Measurements from ENCODE around the gene PTPRK. TPM values are rescaled to one million over a fixed set of nuclear protein-coding genes. Genes with fewer than 3 reads are reported as not detected.
A peak's percentile ranks its signal among the peaks of the same experiment; 100 is the strongest.

Gene PTPRK
- total and polyA plus RNA-seq, 2 of the 13 experiments (the other 11 are each of a cell fraction or from before 2014, with no cell fraction given): 43.6 to 98.3 TPM

- no peak for TF ChIP-seq ZNF629 (CRISPR knock-in tag; conservative IDR thresholded peaks at IDR 0.05)
- TF ChIP-seq CBX2 (IDR thresholded peaks at IDR 0.05; ENCODE audit: low read depth, low read length): no peak
- no peak for TF ChIP-seq CBX2 (CRISPR knock-in tag; IDR thresholded peaks at IDR 0.05; ENCODE audit: low read depth)
- no peak for TF ChIP-seq ZNF607 (CRISPR knock-in tag; IDR thresholded peaks at IDR 0.05; ENCODE audit: borderline replicate concordance)
- TF ChIP-seq STAG1 (CRISPR knock-in tag; IDR thresholded peaks at IDR 0.05): no peak
- TF ChIP-seq KDM3A (CRISPR knock-in tag; IDR thresholded peaks at IDR 0.05; ENCODE audit: low read depth): no peak
- TF ChIP-seq PHF21A (CRISPR knock-in tag; IDR thresholded peaks at IDR 0.05): no peak
- TF ChIP-seq XBP1 (CRISPR knock-in tag; IDR thresholded peaks at IDR 0.05): no peak
- TF ChIP-seq TCF12 (IDR thresholded peaks at IDR 0.05): no peak
- no peak for TF ChIP-seq TCF12 (CRISPR knock-in tag; IDR thresholded peaks at IDR 0.05)
- no peak for TF ChIP-seq ZNF101 (CRISPR knock-in tag; IDR thresholded peaks at IDR 0.05; ENCODE audit: borderline replicate concordance, low read depth)
These were observed 93.3 kb downstream of the PTPRK start (continued) for GRCh38 chr6:128427139-128427538.

- CTCF ChIA-PET (ENCODE audit: low intra/inter-chr PET ratio, low total read pairs): no interaction called here
- Histone ChIP-seq H3K4me3 (replicated peaks in 1 of 3; ENCODE audit: insufficient read depth in 1 of 3, low read depth in 2 of 3, low read length in 3 of 3) (no peak overlapping the region), H2AFZ (ENCODE audit: low read length) (no peak overlapping the region), H3K79me2 (ENCODE audit: insufficient read depth, low read length) (peaks cover 45% of the 10 kb centered on the region), H3K27me3 (ENCODE audit: control insufficient read depth in 1 of 2, insufficient read depth in 2 of 2, low read length in 2 of 2) (no peaks in the 10 kb centered on the region), H3K9me3 (ENCODE audit: low read length) (no peaks in the 10 kb centered on the region), H4K20me1 (ENCODE audit: insufficient read depth, low read length) (no peaks in the 10 kb centered on the region), H3K36me3 (replicated peaks in 1 of 2; ENCODE audit: control insufficient read depth in 1 of 2, insufficient read depth in 2 of 2, low read length in 2 of 2) (peaks cover 0 to 2% of the 10 kb centered on the region in 2 experiments; a peak in 2 of 5 replicates), H3K9ac (ENCODE audit: insufficient read depth, low read depth, low read length) (no peak overlapping the region), H3K27ac (ENCODE audit: extremely low read length, insufficient read depth, low read length) (no peak overlapping the region), H3K4me2 (ENCODE audit: low read depth, low read length) (no peak overlapping the region), H3K4me1 (ENCODE audit: insufficient read depth, low read length) (peaks cover 25% of the 10 kb centered on the region)
- FAIRE-seq (no peak), DNase-seq (ENCODE audit: low spot score) (no peak), ATAC-seq (no peak)
- intact Hi-C loops (cut with micrococcal nuclease; ENCODE audit: unreplicated experiment) (no loop called here), in situ Hi-C loops (cut with HindIII; ENCODE audit: extremely low pct_ligation_motif_present, low pct_unique_long_range_greater_than_20kb) (no loop called here)
- no peak for TF ChIP-seq ZNF784 (CRISPR knock-in tag; IDR thresholded peaks at IDR 0.05; ENCODE audit: borderline replicate concordance)
- 0 out of 2 replicates have a peak, but pooled peaks have one; percentile 15 for TF ChIP-seq HNRNPUL1 (IDR thresholded peaks at IDR 0.05; ENCODE audit: low read depth, low read length)
- no peak for TF ChIP-seq GZF1 (CRISPR knock-in tag; IDR thresholded peaks at IDR 0.05)
- WGBS (ENCODE audit: low lambda C conversion rate): 98% methylated on average over 2 of the region's 2 CpGs
- POLR2A ChIA-PET: interaction anchor here (1.3 kb wide), 1 partner anchor 13 kb away, joined by 3 read pairs; no protein-coding TSS in a partner anchor
- no TSS peak for BruUV-seq (replicated peaks)
These were observed 94.5 kb downstream of the PTPRK start for GRCh38 chr6:128425856-128426255.

Data from HepG2 (cell line).